ENCODE data around the gene BMI1. TPM values are rescaled to one million over a fixed set of nuclear protein-coding genes. Genes with fewer than 3 reads are reported as not detected.

BMI1 gene
- total RNA-seq, 1 donor from 2014 or later = 30.8 TPM

DNA sequence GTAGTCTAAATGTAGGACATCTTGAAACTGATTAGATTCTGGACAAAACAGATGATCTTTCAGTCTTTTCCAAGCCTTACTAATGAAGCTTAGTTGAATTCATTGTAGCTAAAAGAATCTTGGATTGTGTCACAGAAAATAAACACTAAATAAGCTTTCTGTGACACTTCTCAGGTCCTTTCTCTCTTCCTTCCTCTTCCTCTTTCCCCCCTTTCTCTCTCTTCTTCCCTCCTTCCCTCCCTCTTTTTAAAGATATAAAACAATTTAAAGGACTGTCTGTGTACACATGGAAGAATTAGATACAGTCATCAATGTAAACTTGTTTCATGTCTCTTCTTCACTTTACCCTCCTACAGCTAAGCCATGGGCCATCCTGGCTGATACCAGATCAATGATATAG is 10.0 kb upstream of the BMI1 start:
- H3K36me3 Mint-ChIP-seq (ENCODE audit: low read depth, unreplicated experiment) = no peaks in the 10 kb centered on the region
- Histone ChIP-seq H3K27me3 (ENCODE audit: insufficient read depth, low read length) (no peaks in the 10 kb centered on the region), H3K4me1 (ENCODE audit: insufficient read depth, low read length) (peaks cover 5% of the 10 kb centered on the region), H3K4me3 (ENCODE audit: insufficient read depth, low read depth, low read length) (no peak overlapping the region), H3K79me2 (ENCODE audit: insufficient read depth, low read length) (no peaks in the 10 kb centered on the region), H3K27ac (ENCODE audit: low read depth, low read length) (no peak overlapping the region), H3K36me3 (ENCODE audit: insufficient read depth, low read length) (no peaks in the 10 kb centered on the region), H4K20me1 (ENCODE audit: insufficient read depth, low read length) (no peaks in the 10 kb centered on the region), H3K4me2 (ENCODE audit: low read length) (no peak overlapping the region), H3K9ac (ENCODE audit: low read length) (no peak overlapping the region), H3K9me3 (ENCODE audit: insufficient read depth, low read depth, low read length) (no peaks in the 10 kb centered on the region), H2AFZ (ENCODE audit: low read depth, low read length) (no peak overlapping the region)
- TF ChIP-seq, protein P1, sequence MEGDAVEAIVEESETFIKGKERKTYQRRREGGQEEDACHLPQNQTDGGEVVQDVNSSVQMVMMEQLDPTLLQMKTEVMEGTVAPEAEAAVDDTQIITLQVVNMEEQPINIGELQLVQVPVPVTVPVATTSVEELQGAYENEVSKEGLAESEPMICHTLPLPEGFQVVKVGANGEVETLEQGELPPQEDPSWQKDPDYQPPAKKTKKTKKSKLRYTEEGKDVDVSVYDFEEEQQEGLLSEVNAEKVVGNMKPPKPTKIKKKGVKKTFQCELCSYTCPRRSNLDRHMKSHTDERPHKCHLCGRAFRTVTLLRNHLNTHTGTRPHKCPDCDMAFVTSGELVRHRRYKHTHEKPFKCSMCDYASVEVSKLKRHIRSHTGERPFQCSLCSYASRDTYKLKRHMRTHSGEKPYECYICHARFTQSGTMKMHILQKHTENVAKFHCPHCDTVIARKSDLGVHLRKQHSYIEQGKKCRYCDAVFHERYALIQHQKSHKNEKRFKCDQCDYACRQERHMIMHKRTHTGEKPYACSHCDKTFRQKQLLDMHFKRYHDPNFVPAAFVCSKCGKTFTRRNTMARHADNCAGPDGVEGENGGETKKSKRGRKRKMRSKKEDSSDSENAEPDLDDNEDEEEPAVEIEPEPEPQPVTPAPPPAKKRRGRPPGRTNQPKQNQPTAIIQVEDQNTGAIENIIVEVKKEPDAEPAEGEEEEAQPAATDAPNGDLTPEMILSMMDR (IDR thresholded peaks at IDR 0.05; ENCODE audit: insufficient read depth, low read depth, low read length) = no peak
- no peak for TF ChIP-seq EZH2 (IDR thresholded peaks at IDR 0.05; ENCODE audit: insufficient read depth, low read length)
- H3K27me3 Mint-ChIP-seq (ENCODE audit: low read depth, unreplicated experiment) = peaks cover 9% of the 10 kb centered on the region
- no peak overlapping the region for H3K27ac Mint-ChIP-seq (ENCODE audit: unreplicated experiment)
- DNase-seq (ENCODE audit: low read depth) = no peak
- no peak overlapping the region for H3K4me3 Mint-ChIP-seq (ENCODE audit: unreplicated experiment)
- H3K4me1 Mint-ChIP-seq (ENCODE audit: low read depth, unreplicated experiment) = peaks cover 3% of the 10 kb centered on the region
- H3K9me3 Mint-ChIP-seq (ENCODE audit: unreplicated experiment) = no peaks in the 10 kb centered on the region
- FAIRE-seq = no peak

DNA sequence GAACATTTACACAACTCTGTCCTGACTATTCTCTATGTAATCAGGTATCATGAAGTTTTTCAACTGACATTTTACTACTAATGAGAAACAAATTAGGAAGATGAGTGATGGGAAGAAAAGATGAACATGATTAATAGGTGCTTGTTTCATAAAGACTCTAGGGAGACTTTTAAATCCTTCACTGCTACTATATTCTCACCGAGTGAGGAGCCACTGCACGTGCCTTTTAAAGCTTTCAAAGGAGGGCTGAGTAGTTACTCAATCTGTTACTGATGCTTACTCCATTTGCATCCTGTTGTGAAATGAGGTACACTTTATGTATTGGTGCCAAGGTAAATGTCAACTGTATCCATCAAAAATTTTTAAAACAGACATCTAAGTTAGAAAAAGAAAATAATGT is 6.0 kb upstream of the BMI1 start:
- no peak overlapping the region for H2AFZ ChIP-seq (ENCODE audit: low read depth, low read length)
- no peak for TF ChIP-seq EZH2 (IDR thresholded peaks at IDR 0.05; ENCODE audit: insufficient read depth, low read length)
- TF ChIP-seq, protein P1 (IDR thresholded peaks at IDR 0.05; ENCODE audit: insufficient read depth, low read depth, low read length) = no peak
- FAIRE-seq = no peak
- Mint-ChIP-seq H3K36me3 (ENCODE audit: low read depth, unreplicated experiment) (no peaks in the 10 kb centered on the region), H3K4me1 (ENCODE audit: low read depth, unreplicated experiment) (peaks cover 8% of the 10 kb centered on the region), H3K9me3 (ENCODE audit: unreplicated experiment) (no peaks in the 10 kb centered on the region), H3K27ac (ENCODE audit: unreplicated experiment) (no peak overlapping the region), H3K27me3 (ENCODE audit: low read depth, unreplicated experiment) (peaks cover 26% of the 10 kb centered on the region), H3K4me3 (ENCODE audit: unreplicated experiment) (no peak overlapping the region)
- H3K79me2 ChIP-seq (ENCODE audit: insufficient read depth, low read length) = peaks cover 16% of the 10 kb centered on the region
- H4K20me1 ChIP-seq (ENCODE audit: insufficient read depth, low read length) = no peaks in the 10 kb centered on the region
- no peak overlapping the region for H3K27ac ChIP-seq (ENCODE audit: low read depth, low read length)
- no peaks in the 10 kb centered on the region for H3K9me3 ChIP-seq (ENCODE audit: insufficient read depth, low read depth, low read length)
- no peak overlapping the region for H3K9ac ChIP-seq (ENCODE audit: low read length)
- peak overlapping the region; percentile 87 for H3K4me2 ChIP-seq (ENCODE audit: low read length)
- H3K4me3 ChIP-seq (ENCODE audit: insufficient read depth, low read depth, low read length) = no peak overlapping the region
- no peaks in the 10 kb centered on the region for H3K27me3 ChIP-seq (ENCODE audit: insufficient read depth, low read length)
- DNase-seq (ENCODE audit: low read depth) = no peak
- no peaks in the 10 kb centered on the region for H3K36me3 ChIP-seq (ENCODE audit: insufficient read depth, low read length)
- H3K4me1 ChIP-seq (ENCODE audit: insufficient read depth, low read length) = peaks cover 14% of the 10 kb centered on the region

GRCh38 chr10:22315455-22316285 is 5.2 kb upstream of the BMI1 start:
- Histone ChIP-seq H3K27me3 (ENCODE audit: insufficient read depth, low read length) (no peaks in the 10 kb centered on the region), H3K4me3 (ENCODE audit: insufficient read depth, low read depth, low read length) (peak overlapping the region; percentile 84), H3K27ac (ENCODE audit: low read depth, low read length) (peak overlapping the region; percentile 80), H3K9ac (ENCODE audit: low read length) (peak overlapping the region; percentile 91), H3K4me2 (ENCODE audit: low read length) (peak overlapping the region; percentile 87), H2AFZ (ENCODE audit: low read depth, low read length) (peak overlapping the region; percentile 82), H3K36me3 (ENCODE audit: insufficient read depth, low read length) (no peaks in the 10 kb centered on the region), H4K20me1 (ENCODE audit: insufficient read depth, low read length) (no peaks in the 10 kb centered on the region), H3K9me3 (ENCODE audit: insufficient read depth, low read depth, low read length) (no peaks in the 10 kb centered on the region), H3K79me2 (ENCODE audit: insufficient read depth, low read length) (peaks cover 16% of the 10 kb centered on the region), H3K4me1 (ENCODE audit: insufficient read depth, low read length) (peaks cover 14% of the 10 kb centered on the region)
- FAIRE-seq (no peak), DNase-seq (ENCODE audit: low read depth) (no peak)
- TF ChIP-seq, protein P1 (IDR thresholded peaks at IDR 0.05; ENCODE audit: insufficient read depth, low read depth, low read length) = no peak
- no peak for TF ChIP-seq EZH2 (IDR thresholded peaks at IDR 0.05; ENCODE audit: insufficient read depth, low read length)
- Mint-ChIP-seq H3K9me3 (ENCODE audit: unreplicated experiment) (no peaks in the 10 kb centered on the region), H3K27ac (ENCODE audit: unreplicated experiment) (peak overlapping the region; percentile 60), H3K27me3 (ENCODE audit: low read depth, unreplicated experiment) (peaks cover 27% of the 10 kb centered on the region), H3K36me3 (ENCODE audit: low read depth, unreplicated experiment) (no peaks in the 10 kb centered on the region), H3K4me1 (ENCODE audit: low read depth, unreplicated experiment) (peaks cover 8% of the 10 kb centered on the region), H3K4me3 (ENCODE audit: unreplicated experiment) (peak overlapping the region; percentile 93)
